Body of pancreas (tissue), 4 donors: ENCODE measurements around the gene NEDD4L. TPM values are rescaled to one million over a fixed set of nuclear protein-coding genes. Genes with fewer than 3 reads are reported as not detected.

Source experiments
- ATAC-seq: fragments of 150-250 bp; one replicate; pipeline ENCODE4 v1.9.1; 2016
- DNase-seq, 4 donors: peaks; one replicate each; pipeline ENCODE4 v3.0.0-alpha.2; 2019
- H3K27ac ChIP-seq, 4 donors: fragments of 200-600 bp; sonication (generic); 1 replicate in 3 of 4; 2 replicates in 1 of 4; pipeline versions ENCODE4 v1.5.1 to v1.6.1; 2016 to 2019; ENCODE audit warnings: mild to moderate bottlenecking in 1 of 4, mixed read lengths in 1 of 4, moderate library complexity in 1 of 4
- H3K27me3 ChIP-seq, 2 donors: fragments of 200-600 bp; sonication (generic); one replicate each; pipeline ENCODE4 v1.6.0; 2016; ENCODE audit warnings: mild to moderate bottlenecking in 1 of 2
- H3K36me3 ChIP-seq, 2 donors: fragments of 200-600 bp; sonication (generic); replicated peaks in 1 of 2; 2 replicates each; pipeline ENCODE4 v1.5.1; 2016; ENCODE audit warnings: low read depth in 2 of 2; ENCODE audit not compliant: insufficient read depth in 1 of 2
- H3K4me1 ChIP-seq: fragments of 200-600 bp; sonication (generic); one replicate; pipeline ENCODE4 v1.6.0; 2016
- H3K4me3 ChIP-seq, 2 donors: fragments of 200-600 bp; sonication (generic); 1 replicate in 1 of 2; 2 replicates in 1 of 2; pipeline ENCODE4 v1.5.1; 2016 to 2019
- H3K9me3 ChIP-seq, 3 donors: fragments of 200-600 bp; sonication (generic); 1 replicate in 2 of 3; 2 replicates in 1 of 3; pipeline ENCODE4 v1.5.1; 2016
- POLR2A ChIP-seq, 3 donors: fragments of 450-650 bp; IDR thresholded peaks; one replicate each; pipeline ENCODE4 v1.6.1; 2016; ENCODE audit warnings: antibody characterized with exemption in 3 of 3, mild to moderate bottlenecking in 2 of 3
- WGBS, 2 donors: methylation state at CpG; one replicate each; pipeline ENCODE4 v1.1.5; 2017; 5-methylcytosine and 5-hydroxymethylcytosine counted together
- intact Hi-C: fragments of 100-400 bp; cut with DNase I; formaldehyde crosslinking; loops from one replicate; pipeline ENCODE4 v1.15.1; 2023
- total RNA-seq, 2 donors: library from RNA; depleted of rRNA; stranded (reverse); fragments of >200 nt; gene quantifications; one replicate each; pipeline ENCODE4 v1.1.0, GENCODE V29; 2016
- TF ChIP-seq, protein P1 (sequence below), 7 experiments: fragments of 450-650 bp in 4 of 7; fragments of 200-600 bp in 3 of 7; sonication (generic) in 3 of 7; IDR thresholded peaks; one replicate each; pipeline ENCODE4 v1.5.1; 2016 to 2019; ENCODE audit warnings: antibody characterized with exemption in 7 of 7

NEDD4L gene
- total RNA-seq, 2 donors from 2014 or later, result 105 to 108 TPM

DNA sequence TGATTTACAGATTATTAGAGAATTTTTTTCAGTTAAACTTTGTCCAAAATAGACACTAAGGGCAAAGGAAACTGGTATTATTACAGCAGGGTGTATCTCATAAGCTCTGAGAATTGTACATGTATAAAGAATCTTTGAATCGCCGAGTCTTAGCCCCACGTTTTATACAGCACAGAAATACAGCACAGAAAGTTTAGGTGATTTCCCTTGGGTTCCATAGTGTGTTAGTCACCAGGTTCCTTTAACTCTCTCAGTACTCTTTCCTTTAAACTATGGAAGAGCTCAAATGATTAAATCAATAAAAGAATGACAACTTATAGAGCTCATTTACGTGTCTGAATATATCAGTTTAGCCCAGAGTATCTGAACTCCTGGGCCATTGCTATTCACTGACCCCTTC is 256.8 kb downstream of the NEDD4L start:
- H3K9me3 ChIP-seq, result peaks cover 0 to 4% (median 0%) of the 10 kb centered on the region in 3 donors
- no peaks in the 10 kb centered on the region for H3K36me3 ChIP-seq
- no peak for ATAC-seq
- H3K4me1 ChIP-seq, result peaks cover 3% of the 10 kb centered on the region
- no peaks in the 10 kb centered on the region for H3K27me3 ChIP-seq
- WGBS, 2 donors, result 73 to 82% methylated on average over 4 of the region's 4 CpGs
- H3K27ac ChIP-seq, result no peak overlapping the region
- intact Hi-C loops, result loop anchor here (10.0 kb wide), 1 partner anchor 66 kb away; no protein-coding TSS in a partner anchor
- no peak for DNase-seq
- no peak overlapping the region for H3K4me3 ChIP-seq
- no peak for TF ChIP-seq POLR2A (IDR thresholded peaks at IDR 0.05)
- TF ChIP-seq, protein P1, sequence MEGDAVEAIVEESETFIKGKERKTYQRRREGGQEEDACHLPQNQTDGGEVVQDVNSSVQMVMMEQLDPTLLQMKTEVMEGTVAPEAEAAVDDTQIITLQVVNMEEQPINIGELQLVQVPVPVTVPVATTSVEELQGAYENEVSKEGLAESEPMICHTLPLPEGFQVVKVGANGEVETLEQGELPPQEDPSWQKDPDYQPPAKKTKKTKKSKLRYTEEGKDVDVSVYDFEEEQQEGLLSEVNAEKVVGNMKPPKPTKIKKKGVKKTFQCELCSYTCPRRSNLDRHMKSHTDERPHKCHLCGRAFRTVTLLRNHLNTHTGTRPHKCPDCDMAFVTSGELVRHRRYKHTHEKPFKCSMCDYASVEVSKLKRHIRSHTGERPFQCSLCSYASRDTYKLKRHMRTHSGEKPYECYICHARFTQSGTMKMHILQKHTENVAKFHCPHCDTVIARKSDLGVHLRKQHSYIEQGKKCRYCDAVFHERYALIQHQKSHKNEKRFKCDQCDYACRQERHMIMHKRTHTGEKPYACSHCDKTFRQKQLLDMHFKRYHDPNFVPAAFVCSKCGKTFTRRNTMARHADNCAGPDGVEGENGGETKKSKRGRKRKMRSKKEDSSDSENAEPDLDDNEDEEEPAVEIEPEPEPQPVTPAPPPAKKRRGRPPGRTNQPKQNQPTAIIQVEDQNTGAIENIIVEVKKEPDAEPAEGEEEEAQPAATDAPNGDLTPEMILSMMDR (IDR thresholded peaks at IDR 0.05), result no peak

- Histone ChIP-seq H3K36me3 (no peaks in the 10 kb centered on the region), H3K27ac (no peak overlapping the region), H3K9me3 (peaks cover 0 to 4% (median 0%) of the 10 kb centered on the region in 3 donors), H3K4me1 (peaks cover 3% of the 10 kb centered on the region), H3K4me3 (no peak overlapping the region), H3K27me3 (no peaks in the 10 kb centered on the region)
- no peak for ATAC-seq
- intact Hi-C loops, result loop anchor here (10.0 kb wide), 1 partner anchor 68 kb away; no protein-coding TSS in a partner anchor
- no peak for DNase-seq
- 89 to 100% methylated on average over 4 to 5 of the region's 5 CpGs for WGBS, 2 donors
- TF ChIP-seq, protein P1 (IDR thresholded peaks at IDR 0.05), result no peak
- TF ChIP-seq POLR2A (IDR thresholded peaks at IDR 0.05), result no peak
Measured at GRCh38 chr18:58302811-58303210, 258.8 kb downstream of the NEDD4L start.

DNA sequence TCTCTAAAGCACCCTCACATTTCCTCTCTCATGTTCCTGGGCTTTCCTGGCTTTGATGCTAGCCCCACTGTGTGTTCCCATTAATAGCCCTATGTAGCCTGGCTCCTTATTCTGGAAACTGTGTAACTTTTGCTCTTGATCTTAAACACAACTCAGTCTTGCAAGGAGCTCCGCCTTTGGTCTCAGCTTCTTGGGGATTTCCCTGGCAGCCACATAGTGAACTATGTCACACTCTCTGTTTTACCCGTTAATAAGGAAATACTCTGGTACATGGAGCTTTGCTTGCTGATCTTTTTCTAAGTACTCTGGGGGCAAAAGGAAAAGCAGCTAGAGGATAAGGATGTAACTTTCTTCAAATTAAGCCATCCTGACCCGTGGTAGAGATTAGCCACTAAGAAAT is 259.3 kb downstream of the NEDD4L start:
- Histone ChIP-seq H3K36me3 (no peaks in the 10 kb centered on the region), H3K4me3 (no peak overlapping the region), H3K9me3 (peaks cover 0 to 4% (median 0%) of the 10 kb centered on the region in 3 donors), H3K27ac (no peak overlapping the region), H3K4me1 (peaks cover 6% of the 10 kb centered on the region), H3K27me3 (no peaks in the 10 kb centered on the region)
- no peak for ATAC-seq
- no peak for TF ChIP-seq POLR2A (IDR thresholded peaks at IDR 0.05)
- TF ChIP-seq, protein P1 (IDR thresholded peaks at IDR 0.05), result no peak
- 72 to 74% methylated on average over 3 of the region's 3 CpGs for whole genome bisulfite sequencing, 2 donors
- intact Hi-C loops, result loop anchor here (10.0 kb wide), 1 partner anchor 69 kb away; no protein-coding TSS in a partner anchor
- no peak for DNase-seq

- H3K4me1 ChIP-seq, result peaks cover 27% of the 10 kb centered on the region
Measured at GRCh38 chr18:58305792-58306191, 261.8 kb downstream of the NEDD4L start.

More at GRCh38 chr18:58305792-58306191, 261.8 kb downstream of the NEDD4L start:
- Histone ChIP-seq H3K27ac (no peak overlapping the region), H3K9me3 (peaks cover 0 to 4% (median 0%) of the 10 kb centered on the region in 3 donors), H3K4me3 (no peak overlapping the region), H3K36me3 (no peaks in the 10 kb centered on the region), H3K27me3 (no peaks in the 10 kb centered on the region)
- TF ChIP-seq, protein P1 (IDR thresholded peaks at IDR 0.05), result no peak
- TF ChIP-seq POLR2A (IDR thresholded peaks at IDR 0.05), result no peak
- 93 to 94% methylated on average over 3 of the region's 3 CpGs for WGBS, 2 donors
- ATAC-seq (no peak), DNase-seq (no peak)
- intact Hi-C loops, result loop anchor here (10.0 kb wide), 1 partner anchor 71 kb away; no protein-coding TSS in a partner anchor
